ENCODE results near the gene AVP.

The AVP gene

DNA sequence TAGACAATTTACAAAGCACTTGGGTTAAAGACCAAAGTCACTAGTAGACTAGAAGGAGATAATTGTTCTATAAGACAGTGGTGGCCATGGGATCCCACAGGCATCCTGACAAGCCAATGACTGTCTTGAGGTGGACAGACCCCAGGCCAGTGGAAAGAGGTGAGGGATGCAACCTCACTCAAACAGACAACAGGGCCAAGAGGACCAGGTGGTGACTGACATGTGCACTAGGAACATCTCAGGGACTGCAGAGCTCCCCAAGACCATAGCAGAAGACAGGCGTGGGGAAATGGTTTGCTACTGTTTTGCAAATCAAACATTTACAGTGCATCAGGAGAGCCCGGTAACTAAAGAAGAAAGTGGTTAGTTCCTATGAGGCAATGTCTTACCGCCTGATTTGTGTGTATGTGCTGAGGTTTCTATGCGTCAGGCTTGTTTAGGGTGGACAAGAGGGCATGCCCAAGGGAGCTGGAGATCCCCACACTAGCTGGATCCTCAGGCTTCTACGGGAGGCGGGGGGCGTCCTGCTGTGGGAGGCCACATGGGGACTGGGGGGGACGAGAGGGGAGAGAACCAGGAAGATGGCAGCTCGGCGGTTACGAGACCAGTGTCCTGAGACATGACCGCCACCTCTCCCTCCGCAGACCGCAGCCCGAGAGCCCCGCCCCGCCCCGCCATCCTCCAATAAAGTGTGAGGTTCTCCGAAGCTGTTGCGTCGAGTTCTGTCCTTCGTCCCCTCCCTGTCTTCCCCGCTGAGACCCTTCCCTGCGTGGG is 39.3 kb downstream of the AVP start:
- H3K4me3 ChIP-seq (ENCODE audit: low read length), result peak overlapping the region; percentile 73
- TF ChIP-seq, protein P1, sequence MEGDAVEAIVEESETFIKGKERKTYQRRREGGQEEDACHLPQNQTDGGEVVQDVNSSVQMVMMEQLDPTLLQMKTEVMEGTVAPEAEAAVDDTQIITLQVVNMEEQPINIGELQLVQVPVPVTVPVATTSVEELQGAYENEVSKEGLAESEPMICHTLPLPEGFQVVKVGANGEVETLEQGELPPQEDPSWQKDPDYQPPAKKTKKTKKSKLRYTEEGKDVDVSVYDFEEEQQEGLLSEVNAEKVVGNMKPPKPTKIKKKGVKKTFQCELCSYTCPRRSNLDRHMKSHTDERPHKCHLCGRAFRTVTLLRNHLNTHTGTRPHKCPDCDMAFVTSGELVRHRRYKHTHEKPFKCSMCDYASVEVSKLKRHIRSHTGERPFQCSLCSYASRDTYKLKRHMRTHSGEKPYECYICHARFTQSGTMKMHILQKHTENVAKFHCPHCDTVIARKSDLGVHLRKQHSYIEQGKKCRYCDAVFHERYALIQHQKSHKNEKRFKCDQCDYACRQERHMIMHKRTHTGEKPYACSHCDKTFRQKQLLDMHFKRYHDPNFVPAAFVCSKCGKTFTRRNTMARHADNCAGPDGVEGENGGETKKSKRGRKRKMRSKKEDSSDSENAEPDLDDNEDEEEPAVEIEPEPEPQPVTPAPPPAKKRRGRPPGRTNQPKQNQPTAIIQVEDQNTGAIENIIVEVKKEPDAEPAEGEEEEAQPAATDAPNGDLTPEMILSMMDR (conservative IDR thresholded peaks at IDR 0.05; ENCODE audit: low read depth, low read length), result no peak
- no peak for DNase-seq (ENCODE audit: low read depth)

DNA sequence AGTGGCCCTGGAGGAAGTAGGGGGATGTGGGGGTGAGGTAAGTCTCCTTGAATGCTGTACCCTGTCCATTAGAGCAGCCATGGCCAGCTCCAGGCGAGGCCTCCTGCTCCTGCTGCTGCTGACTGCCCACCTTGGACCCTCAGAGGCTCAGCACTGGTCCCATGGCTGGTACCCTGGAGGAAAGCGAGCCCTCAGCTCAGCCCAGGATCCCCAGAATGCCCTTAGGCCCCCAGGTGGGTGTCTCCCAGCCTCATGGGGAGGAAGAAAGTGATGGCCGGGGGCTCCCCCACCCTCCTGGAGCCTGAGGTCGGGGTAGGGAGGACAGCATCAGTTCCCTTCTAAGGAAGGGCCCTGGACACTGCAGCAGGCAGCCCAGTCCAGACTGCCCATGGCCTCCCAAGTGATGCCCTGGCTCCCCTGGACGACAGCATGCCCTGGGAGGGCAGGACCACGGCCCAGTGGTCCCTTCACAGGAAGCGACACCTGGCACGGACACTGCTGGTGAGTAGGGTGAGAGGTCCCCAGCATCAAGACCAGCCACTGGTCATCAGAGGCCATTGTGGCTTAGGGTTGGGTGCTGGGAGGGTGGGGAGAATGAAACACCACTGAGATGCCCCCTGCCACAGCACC is 40.1 kb downstream of the AVP start:
- TF ChIP-seq, protein P1 (conservative IDR thresholded peaks at IDR 0.05; ENCODE audit: low read depth, low read length), result no peak
- no peak overlapping the region for H3K4me3 ChIP-seq (ENCODE audit: low read length)
- DNase-seq (ENCODE audit: low read depth), result no peak

DNA sequence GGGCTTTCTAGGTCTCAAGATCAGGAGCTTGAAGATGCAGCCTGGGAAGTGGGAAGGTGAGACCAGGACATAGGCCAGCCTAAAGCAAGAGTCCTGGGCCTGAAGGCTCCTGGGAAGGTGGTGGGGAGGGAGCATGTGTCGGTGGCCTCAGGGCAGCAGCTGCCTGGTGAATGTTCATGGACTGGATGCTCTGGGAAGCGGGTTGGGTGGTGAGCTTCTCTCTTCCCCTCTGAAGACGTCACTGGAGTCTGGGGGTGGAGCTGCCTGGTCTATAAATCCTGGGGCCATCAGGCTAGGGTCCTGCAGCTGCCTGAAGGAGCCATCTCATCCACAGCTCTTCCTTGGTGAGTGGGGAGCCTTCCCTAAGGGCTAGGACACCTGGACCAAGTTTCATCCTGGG is 41.2 kb downstream of the AVP start, which contains the start of gene GNRH2:
Gene GNRH2 (plus strand): TSS at position 301 of the 400 bp plus-strand sequence. CDS start 793 bp downstream, outside the sequence.
- TF ChIP-seq, protein P1 (conservative IDR thresholded peaks at IDR 0.05; ENCODE audit: low read depth, low read length), result no peak
- no peak for DNase-seq (ENCODE audit: low read depth)
- no peak within 1 kb of the TSS for H3K4me3 ChIP-seq (ENCODE audit: low read length)

DNA sequence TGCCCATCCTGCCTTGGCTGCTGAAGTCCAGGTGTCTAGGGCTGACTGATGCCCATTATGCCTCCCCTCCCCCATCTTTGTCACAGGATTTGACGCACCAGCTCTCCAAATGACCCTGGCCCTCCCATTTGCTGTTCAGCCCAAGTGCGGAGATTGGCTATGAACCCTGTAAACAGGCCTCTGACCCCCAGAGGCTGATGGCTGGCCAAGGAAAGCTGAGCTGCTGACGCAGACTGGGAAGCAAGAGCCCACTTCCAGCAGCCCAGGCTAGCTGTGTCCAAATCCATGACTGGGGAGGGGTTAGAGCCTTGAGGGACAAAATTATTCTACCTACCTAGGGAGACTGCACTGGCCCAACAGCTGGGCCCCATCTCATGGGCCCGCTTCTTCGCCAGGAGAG is 41.9 kb downstream of the AVP start:
- TF ChIP-seq, protein P1 (conservative IDR thresholded peaks at IDR 0.05; ENCODE audit: low read depth, low read length), result no peak
- no peak for DNase-seq (ENCODE audit: low read depth)
- no peak overlapping the region for H3K4me3 ChIP-seq (ENCODE audit: low read length)

DNA sequence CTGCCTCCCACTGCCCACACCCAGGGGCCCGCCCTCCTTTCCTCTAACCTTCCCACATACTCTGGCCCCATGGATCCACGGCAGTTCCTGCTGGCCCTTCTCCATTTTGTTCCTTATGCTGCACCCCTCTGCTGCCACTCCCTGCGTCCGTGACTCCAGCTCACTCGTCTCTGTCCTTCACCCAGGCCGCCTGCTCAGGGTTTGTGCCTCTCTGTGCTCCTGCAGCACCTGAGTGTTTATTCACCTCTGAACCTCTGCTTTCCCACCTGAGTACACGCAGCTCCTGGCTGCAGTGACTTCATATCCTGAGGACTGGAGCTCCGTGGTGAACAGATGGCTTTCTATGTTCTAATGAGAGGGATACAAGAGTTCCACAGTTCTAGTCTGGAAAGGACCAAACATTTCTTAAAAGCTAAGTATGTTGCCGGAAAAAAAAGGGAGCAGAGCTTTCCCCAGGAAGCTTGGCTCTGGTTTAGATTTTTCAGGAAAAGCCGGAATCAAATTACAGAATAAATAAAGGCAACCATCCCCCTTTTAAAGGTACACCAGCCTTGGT is 42.6 kb downstream of the AVP start:
- TF ChIP-seq, protein P1 (conservative IDR thresholded peaks at IDR 0.05; ENCODE audit: low read depth, low read length), result no peak
- no peak overlapping the region for H3K4me3 ChIP-seq (ENCODE audit: low read length)
- no peak for DNase-seq (ENCODE audit: low read depth)

DNA sequence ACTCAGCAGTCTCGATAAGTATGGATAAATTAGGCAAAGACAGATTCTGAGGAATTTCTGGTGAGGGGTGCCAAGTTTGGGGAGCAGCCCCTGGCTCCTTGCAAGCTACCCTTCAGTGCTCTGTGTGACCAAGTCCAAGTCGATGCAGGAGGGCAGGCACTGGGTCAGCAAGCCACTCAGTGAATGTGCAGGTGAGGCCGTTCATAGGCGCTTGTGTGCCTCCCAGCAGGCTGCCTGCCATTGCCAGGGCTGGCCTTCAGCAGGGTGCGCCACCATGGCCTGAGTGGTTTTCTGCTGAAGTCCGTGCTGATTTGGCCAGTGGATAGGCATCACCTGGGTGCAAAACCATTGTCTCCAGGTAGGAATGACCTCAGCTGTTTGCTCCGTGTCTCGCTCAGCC is 44.4 kb downstream of the AVP start:
- H3K4me3 ChIP-seq (ENCODE audit: low read length), result no peak overlapping the region
- DNase-seq (ENCODE audit: low read depth), result no peak
- TF ChIP-seq, protein P1 (conservative IDR thresholded peaks at IDR 0.05; ENCODE audit: low read depth, low read length), result no peak

Measured in retinal pigment epithelial cell (primary cell).